Ramos (cell line): ENCODE data around the gene RNU1-2.
"Not testable (repeated sequence)": the region's sequence is repeated elsewhere in the genome, so short reads cannot be mapped to it uniquely, and the experiment has no call there.

ENCODE experiments used
- in situ Hi-C: fragments of 300-500 bp; cut with MboI; formaldehyde crosslinking; loops from one replicate; pipeline ENCODE4 v1.14.3; 2022; ENCODE audit warnings: low sequenced_read_pairs; ENCODE audit not compliant: unreplicated experiment

RNU1-2 gene

GRCh38 chr1:16886860-16887605 is 8.7 kb upstream of the RNU1-2 start:
- in situ Hi-C loops, result no loop called here

- in situ Hi-C loops, result no loop called here
These were observed 6.6 kb upstream of the RNU1-2 start for GRCh38 chr1:16888860-16889816.

GRCh38 chr1:16890539-16891021 is 5.2 kb upstream of the RNU1-2 start:
- in situ Hi-C loops, result not testable (repeated sequence)

GRCh38 chr1:16891057-16891456 is 4.7 kb upstream of the RNU1-2 start:
- in situ Hi-C loops, result not testable (repeated sequence)

- in situ Hi-C loops, result not testable (repeated sequence)
These were observed 2.7 kb upstream of the RNU1-2 start for GRCh38 chr1:16892978-16893525.

GRCh38 chr1:16893796-16894195 is 2.0 kb upstream of the RNU1-2 start:
- in situ Hi-C loops, result not testable (repeated sequence)

GRCh38 chr1:16894338-16894737 is 1.4 kb upstream of the RNU1-2 start:
- in situ Hi-C loops, result not testable (repeated sequence)

GRCh38 chr1:16895233-16895597 is 565 bp upstream of the RNU1-2 start:
- in situ Hi-C loops, result not testable (repeated sequence)

- in situ Hi-C loops, result not testable (repeated sequence)
These were observed 706 bp downstream of the RNU1-2 start for GRCh38 chr1:16896316-16897055.

GRCh38 chr1:16897653-16898052 is 1.9 kb downstream of the RNU1-2 start:
- in situ Hi-C loops, result not testable (repeated sequence)

GRCh38 chr1:16898298-16898697 is 2.5 kb downstream of the RNU1-2 start:
- in situ Hi-C loops, result not testable (repeated sequence)

GRCh38 chr1:16899020-16899419 is 3.2 kb downstream of the RNU1-2 start:
- in situ Hi-C loops, result not testable (repeated sequence)

- in situ Hi-C loops, result no loop called here
These were observed 5.0 kb downstream of the RNU1-2 start for GRCh38 chr1:16900751-16901150.

GRCh38 chr1:16901371-16901770 is 5.6 kb downstream of the RNU1-2 start:
- in situ Hi-C loops, result not testable (repeated sequence)

GRCh38 chr1:16903054-16903453 is 7.3 kb downstream of the RNU1-2 start:
- in situ Hi-C loops, result no loop called here

GRCh38 chr1:16903458-16903796 is 7.6 kb downstream of the RNU1-2 start:
- in situ Hi-C loops, result no loop called here

GRCh38 chr1:16904560-16905109 is 8.9 kb downstream of the RNU1-2 start:
- in situ Hi-C loops, result no loop called here

- in situ Hi-C loops, result no loop called here
These were observed 9.5 kb downstream of the RNU1-2 start for GRCh38 chr1:16905110-16905867.
